Stimulated activated memory B cell treated with anti-CD40 and anti-IgM and Interleukin-4, amounts not matched to agents 10 μg/mL and 1 μg/mL and 100 μg/mL, for 72 hours (primary cell): ENCODE results near the gene SKIDA1.
"Not testable (repeated sequence)": the region's sequence is repeated elsewhere in the genome, so short reads cannot be mapped to it uniquely, and the experiment has no call there.

Experiments used
- ATAC-seq: fragments of 150-1000 bp; cut with Tn5 transposase; 2 replicates; pipeline ENCODE4 v1.10.0; 2021
- H3K27ac Mint-ChIP-seq: one replicate; pipeline ENCODE4 v1.8.0; 2022; ENCODE audit warnings: mild to moderate bottlenecking, mixed read lengths
- H3K27me3 Mint-ChIP-seq: one replicate; pipeline ENCODE4 v1.8.0; 2022; ENCODE audit warnings: mixed read lengths
- H3K36me3 Mint-ChIP-seq: one replicate; pipeline ENCODE4 v1.8.0; 2022; ENCODE audit warnings: mixed read lengths
- H3K4me1 Mint-ChIP-seq: one replicate; pipeline ENCODE4 v1.8.0; 2022; ENCODE audit warnings: mixed read lengths
- H3K4me3 Mint-ChIP-seq: one replicate; pipeline ENCODE4 v1.8.0; 2022; ENCODE audit warnings: mild to moderate bottlenecking, moderate library complexity, mixed read lengths
- H3K9me3 Mint-ChIP-seq: one replicate; pipeline ENCODE4 v1.8.0; 2022; ENCODE audit warnings: mixed read lengths

SKIDA1 gene

DNA sequence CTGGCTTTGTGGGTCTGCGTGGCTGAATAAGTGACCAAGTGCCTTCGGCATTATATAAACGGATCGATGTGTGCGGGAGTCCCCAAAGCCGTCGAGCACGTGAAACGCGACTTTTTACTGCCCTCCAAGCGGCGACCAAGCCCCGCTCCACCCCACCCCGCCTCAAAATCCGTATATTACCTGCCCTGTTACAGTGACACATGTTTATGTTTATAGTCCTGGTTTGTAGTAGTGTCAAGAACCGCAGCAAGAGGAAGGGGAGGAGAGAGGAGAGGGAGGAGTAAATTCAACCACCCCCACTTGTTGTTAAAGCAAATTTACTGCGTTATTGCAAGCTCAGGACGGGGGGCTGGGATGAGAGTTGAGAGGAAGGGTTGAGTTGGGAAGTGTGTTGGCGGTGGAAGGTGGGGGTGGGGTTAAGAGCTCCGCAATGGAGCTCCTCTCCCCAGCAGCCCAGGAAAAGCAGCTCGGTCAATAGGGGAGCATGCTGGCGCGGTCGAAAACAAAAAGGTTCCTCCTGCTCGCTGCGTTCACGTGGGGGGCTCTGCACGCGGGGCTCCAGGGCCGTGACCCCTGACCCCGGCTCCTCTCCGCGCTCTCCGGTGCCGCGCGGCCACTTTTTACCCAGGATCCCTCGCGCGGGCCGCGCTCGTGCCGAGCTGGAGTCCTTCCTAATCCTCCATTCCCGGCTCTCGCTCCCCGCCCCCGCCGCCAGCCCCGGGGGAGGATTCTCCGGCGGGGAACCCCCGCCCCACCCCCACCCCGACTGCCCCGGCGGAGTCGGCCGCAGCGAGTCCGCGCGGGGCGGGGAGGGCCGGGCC lies at the start of gene SKIDA1:
SKIDA1 (minus strand) TSS at position 316 of the 821 bp plus-strand sequence. CDS start 7,860 bp downstream, outside the sequence.
- Mint-ChIP-seq H3K27ac (peak within 1 kb of the TSS; percentile 97), H3K27me3 (peaks cover 40% of the 10 kb centered on the region), H3K4me1 (peaks cover 26% of the 10 kb centered on the region), H3K36me3 (no peaks in the 10 kb centered on the region), H3K4me3 (peak within 1 kb of the TSS; percentile 96), H3K9me3 (no peaks in the 10 kb centered on the region)
- peak; percentile 83 for ATAC-seq

DNA sequence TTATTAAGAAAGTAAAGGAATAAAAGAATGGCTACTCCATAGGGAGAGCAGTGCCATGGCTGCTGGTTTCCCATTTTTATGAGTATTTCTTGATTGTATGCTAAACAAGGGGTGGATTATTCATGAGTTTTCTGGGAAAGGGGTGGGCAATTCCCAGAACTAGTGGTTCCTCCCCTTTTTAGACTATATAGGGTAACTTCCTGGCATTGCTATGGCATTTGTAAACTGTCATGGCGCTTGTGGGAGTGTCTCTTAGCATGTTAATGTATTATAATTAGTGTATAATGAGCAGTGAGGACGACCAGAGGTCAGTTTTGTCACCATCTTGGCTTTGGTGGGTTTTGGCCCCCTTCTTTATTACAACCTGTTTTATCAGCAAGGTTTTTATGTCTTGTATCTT lies 49.0 kb upstream of the SKIDA1 start:
- H3K36me3 Mint-ChIP-seq: peaks cover 49% of the 10 kb centered on the region
- H3K27ac Mint-ChIP-seq, H3K4me3 Mint-ChIP-seq: not testable (repeated sequence)

GRCh38 chr10:21572578-21572977 lies 47.1 kb upstream of the SKIDA1 start:
- no peak overlapping the region for H3K4me3 Mint-ChIP-seq
- H3K36me3 Mint-ChIP-seq: peaks cover 56% of the 10 kb centered on the region
- peak overlapping the region; percentile 6 for H3K27ac Mint-ChIP-seq
- peaks cover 68% of the 10 kb centered on the region for H3K4me1 Mint-ChIP-seq
- H3K27me3 Mint-ChIP-seq: no peaks in the 10 kb centered on the region
- ATAC-seq: no peak
- no peaks in the 10 kb centered on the region for H3K9me3 Mint-ChIP-seq

More for the DNA sequence above, 49.0 kb upstream of the SKIDA1 start:
- H3K27me3 Mint-ChIP-seq, H3K9me3 Mint-ChIP-seq, ATAC-seq: not testable (repeated sequence)
- peaks cover 67% of the 10 kb centered on the region for H3K4me1 Mint-ChIP-seq

DNA sequence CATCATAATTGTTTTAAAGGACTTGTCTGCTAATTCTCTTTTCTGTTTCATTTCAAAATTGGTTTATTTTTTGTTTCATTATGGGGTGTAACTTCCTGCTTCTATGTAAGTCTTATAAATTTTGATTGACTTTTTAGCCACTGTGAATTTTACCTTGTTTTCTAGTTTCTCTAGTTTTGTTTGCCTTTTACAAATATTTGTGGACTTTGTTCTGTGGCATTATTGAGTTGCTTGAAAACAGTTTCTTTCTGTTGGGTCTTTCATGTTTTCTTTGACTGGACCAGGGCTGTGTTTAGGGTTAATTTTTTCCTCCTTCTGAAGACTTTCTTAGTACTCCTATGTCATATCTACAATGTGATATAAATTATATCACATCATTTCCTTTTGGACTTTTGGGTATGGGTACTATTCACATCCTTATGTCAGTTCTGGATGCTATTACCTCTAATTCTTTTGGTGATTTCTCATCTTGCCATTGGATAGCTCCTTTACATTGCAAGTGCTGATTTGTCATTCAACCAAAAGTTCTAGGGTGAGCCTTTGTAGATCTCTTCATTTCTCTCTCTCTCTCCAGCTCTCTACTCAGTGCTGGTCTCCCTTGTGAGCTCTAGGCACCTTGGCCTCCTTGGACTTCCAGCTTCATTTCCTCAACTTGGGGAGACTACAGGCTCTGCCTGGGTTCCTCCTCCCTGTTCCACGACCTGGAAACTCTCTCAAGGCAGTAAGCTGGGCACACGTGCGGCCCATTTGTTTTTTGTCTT lies 45.5 kb upstream of the SKIDA1 start:
- Mint-ChIP-seq H3K4me3 (no peak overlapping the region), H3K36me3 (peaks cover 54% of the 10 kb centered on the region), H3K4me1 (peaks cover 59% of the 10 kb centered on the region), H3K9me3 (no peaks in the 10 kb centered on the region), H3K27me3 (no peaks in the 10 kb centered on the region), H3K27ac (peak overlapping the region; percentile 6)
- ATAC-seq: no peak

- H3K4me3 Mint-ChIP-seq: not testable (repeated sequence)
Measured at GRCh38 chr10:21558984-21559383, 33.5 kb upstream of the SKIDA1 start.

DNA sequence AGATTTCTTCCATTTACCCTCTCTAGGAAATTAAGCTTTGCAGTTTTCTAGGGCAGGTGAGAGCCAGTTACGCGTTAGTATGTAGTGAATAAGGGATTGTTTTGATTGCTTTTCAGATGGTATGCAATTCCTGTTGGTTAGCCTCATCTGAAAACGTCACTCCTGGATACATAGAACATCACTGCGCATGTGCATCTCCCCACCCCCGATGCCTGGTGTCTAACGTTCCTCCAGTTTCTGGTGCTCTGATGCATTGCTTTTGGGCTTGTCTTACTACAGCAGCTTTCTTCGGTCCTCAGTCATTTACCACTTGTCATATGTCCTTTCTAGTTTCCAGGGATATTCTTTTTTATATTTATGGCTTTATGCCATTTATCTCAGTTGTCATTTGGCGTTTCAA lies 31.0 kb upstream of the SKIDA1 start:
- no peak for ATAC-seq
- H3K27me3 Mint-ChIP-seq: no peaks in the 10 kb centered on the region
- no peaks in the 10 kb centered on the region for H3K9me3 Mint-ChIP-seq
- H3K36me3 Mint-ChIP-seq: peaks cover 84% of the 10 kb centered on the region
- peaks cover 29% of the 10 kb centered on the region for H3K4me1 Mint-ChIP-seq
- H3K4me3 Mint-ChIP-seq: no peak overlapping the region
- H3K27ac Mint-ChIP-seq: no peak overlapping the region

More at GRCh38 chr10:21558984-21559383, 33.5 kb upstream of the SKIDA1 start:
- not testable (repeated sequence) for H3K9me3 Mint-ChIP-seq, H3K27me3 Mint-ChIP-seq, ATAC-seq
- Mint-ChIP-seq H3K36me3 (peaks cover 70% of the 10 kb centered on the region), H3K27ac (peak overlapping the region; percentile 55), H3K4me1 (peaks cover 29% of the 10 kb centered on the region)

DNA sequence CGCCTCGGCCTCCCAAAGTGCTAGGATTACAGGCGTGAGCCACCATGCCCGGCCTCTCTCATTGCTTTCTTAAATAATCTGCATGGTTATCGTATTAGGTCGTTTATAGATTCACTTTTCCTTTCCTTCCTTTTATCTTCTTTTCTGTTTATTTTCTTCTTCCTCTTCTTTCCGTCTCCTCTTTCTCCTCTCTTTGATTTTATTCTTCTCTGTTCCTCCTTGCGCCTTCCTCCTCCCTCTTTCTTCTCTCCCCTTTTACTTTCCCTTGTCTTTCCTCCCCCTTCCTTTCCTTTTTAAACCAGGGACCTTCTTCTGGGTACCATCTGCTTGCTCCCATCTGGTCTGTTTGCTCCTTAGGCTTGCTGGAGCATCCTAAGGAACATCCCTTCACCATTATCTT lies 27.2 kb upstream of the SKIDA1 start:
- H3K27me3 Mint-ChIP-seq: no peaks in the 10 kb centered on the region
- H3K36me3 Mint-ChIP-seq: peaks cover 77% of the 10 kb centered on the region

GRCh38 chr10:21547246-21547645 lies 21.8 kb upstream of the SKIDA1 start:
- no peak overlapping the region for H3K27ac Mint-ChIP-seq
- no peak overlapping the region for H3K4me3 Mint-ChIP-seq
- ATAC-seq: no peak
- no peaks in the 10 kb centered on the region for H3K9me3 Mint-ChIP-seq
- H3K27me3 Mint-ChIP-seq: no peaks in the 10 kb centered on the region
- peaks cover 71% of the 10 kb centered on the region for H3K36me3 Mint-ChIP-seq
- H3K4me1 Mint-ChIP-seq: peaks cover 21% of the 10 kb centered on the region

More for the DNA sequence above, 27.2 kb upstream of the SKIDA1 start:
- H3K9me3 Mint-ChIP-seq: no peaks in the 10 kb centered on the region
- peaks cover 24% of the 10 kb centered on the region for H3K4me1 Mint-ChIP-seq
- ATAC-seq: no peak
- no peak overlapping the region for H3K4me3 Mint-ChIP-seq
- no peak overlapping the region for H3K27ac Mint-ChIP-seq

DNA sequence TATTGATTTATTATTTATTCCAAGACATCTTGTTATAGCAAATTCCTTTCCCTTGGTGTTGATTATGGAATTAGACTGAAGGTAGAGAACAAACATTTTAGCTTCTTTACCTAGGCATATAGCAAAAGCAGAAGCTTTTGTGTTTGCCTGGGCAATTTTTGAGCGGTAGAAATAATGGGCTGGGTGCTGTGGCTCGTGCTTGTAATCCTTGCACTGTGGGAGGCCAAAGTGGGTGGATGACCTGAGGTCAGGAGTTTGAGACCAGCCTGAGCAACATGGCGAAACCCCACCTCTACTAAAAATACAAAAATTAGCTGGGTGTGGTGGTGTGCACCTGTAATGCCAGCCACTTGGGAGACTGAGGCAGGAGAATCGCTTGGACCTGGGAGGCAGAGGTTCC lies 15.2 kb upstream of the SKIDA1 start:
- Mint-ChIP-seq H3K4me1 (peaks cover 13% of the 10 kb centered on the region), H3K36me3 (peaks cover 62% of the 10 kb centered on the region)
- H3K27me3 Mint-ChIP-seq, H3K4me3 Mint-ChIP-seq, ATAC-seq, H3K27ac Mint-ChIP-seq, H3K9me3 Mint-ChIP-seq: not testable (repeated sequence)

DNA sequence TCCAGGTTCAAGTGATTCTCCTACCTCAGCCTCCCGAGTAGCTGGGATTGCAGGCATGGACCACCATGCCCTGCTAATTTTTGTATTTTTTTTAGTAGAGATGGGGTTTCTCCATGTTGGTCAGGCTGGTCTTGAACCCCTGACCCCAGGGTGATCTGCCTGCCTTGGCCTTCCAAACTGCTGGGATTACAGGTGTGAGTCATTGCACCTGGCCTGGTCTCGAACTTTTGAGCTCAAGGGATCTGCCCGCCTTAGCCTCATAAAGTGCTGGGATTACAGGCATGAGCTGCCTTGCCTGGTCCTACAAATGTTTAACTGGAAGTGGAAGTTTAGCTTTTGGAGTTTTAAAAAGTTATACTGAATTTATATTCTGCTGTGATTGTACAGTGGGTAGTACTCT lies 11.4 kb upstream of the SKIDA1 start:
- no peaks in the 10 kb centered on the region for H3K27me3 Mint-ChIP-seq
- H3K36me3 Mint-ChIP-seq: peaks cover 29% of the 10 kb centered on the region
- H3K9me3 Mint-ChIP-seq: no peaks in the 10 kb centered on the region
- no peak overlapping the region for H3K4me3 Mint-ChIP-seq
- no peak overlapping the region for H3K27ac Mint-ChIP-seq
- no peak for ATAC-seq
- peaks cover 25% of the 10 kb centered on the region for H3K4me1 Mint-ChIP-seq

- not testable (repeated sequence) for H3K4me3 Mint-ChIP-seq, H3K27me3 Mint-ChIP-seq, H3K9me3 Mint-ChIP-seq, ATAC-seq
- peaks cover 21% of the 10 kb centered on the region for H3K36me3 Mint-ChIP-seq
- peaks cover 25% of the 10 kb centered on the region for H3K4me1 Mint-ChIP-seq
- H3K27ac Mint-ChIP-seq: peak overlapping the region; percentile 91
Measured at GRCh38 chr10:21535976-21536375, 10.5 kb upstream of the SKIDA1 start.

DNA sequence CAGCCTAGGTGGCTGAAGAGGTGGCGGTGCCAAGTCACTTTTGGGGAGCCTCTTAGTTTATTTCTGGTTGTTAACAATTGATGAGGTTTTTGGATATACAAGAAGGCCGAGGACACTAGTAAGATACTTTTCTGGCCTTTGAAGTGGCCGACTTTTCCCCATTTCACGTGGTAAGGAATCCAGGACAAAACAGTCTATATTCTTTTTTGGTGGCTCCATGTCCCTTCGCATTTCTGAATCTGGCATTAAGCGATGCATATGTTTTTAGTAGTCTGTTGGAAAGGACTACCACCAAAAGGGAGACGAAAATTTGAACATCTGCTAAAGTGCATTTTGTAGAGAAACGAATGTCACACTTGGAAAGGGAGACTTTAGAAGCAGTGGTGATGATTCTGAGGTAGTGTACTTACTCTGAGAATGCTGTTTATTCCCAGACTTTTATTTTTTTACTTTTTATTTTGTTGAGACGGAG lies 10.0 kb upstream of the SKIDA1 start:
- no peaks in the 10 kb centered on the region for H3K27me3 Mint-ChIP-seq
- H3K9me3 Mint-ChIP-seq: no peaks in the 10 kb centered on the region
- H3K27ac Mint-ChIP-seq: peak overlapping the region; percentile 91
- H3K36me3 Mint-ChIP-seq: peaks cover 18% of the 10 kb centered on the region
- H3K4me3 Mint-ChIP-seq: peak overlapping the region; percentile 83
- no peak for ATAC-seq
- peaks cover 25% of the 10 kb centered on the region for H3K4me1 Mint-ChIP-seq

GRCh38 chr10:21534604-21535493 lies 9.4 kb upstream of the SKIDA1 start:
- Mint-ChIP-seq H3K27ac (peak overlapping the region; percentile 91), H3K4me3 (peak overlapping the region; percentile 89), H3K36me3 (peaks cover 11% of the 10 kb centered on the region), H3K4me1 (peaks cover 25% of the 10 kb centered on the region), H3K9me3 (no peaks in the 10 kb centered on the region), H3K27me3 (no peaks in the 10 kb centered on the region)
- peak; percentile 51 for ATAC-seq

GRCh38 chr10:21534280-21534586 lies 8.8 kb upstream of the SKIDA1 start:
- no peaks in the 10 kb centered on the region for H3K9me3 Mint-ChIP-seq
- H3K27me3 Mint-ChIP-seq: no peaks in the 10 kb centered on the region
- H3K36me3 Mint-ChIP-seq: peaks cover 6% of the 10 kb centered on the region
- H3K4me3 Mint-ChIP-seq: peak overlapping the region; percentile 89
- peaks cover 25% of the 10 kb centered on the region for H3K4me1 Mint-ChIP-seq
- ATAC-seq: no peak
- peak overlapping the region; percentile 91 for H3K27ac Mint-ChIP-seq
